ENCODE data around the gene VGLL3.
"Not testable (repeated sequence)": the region's sequence is repeated elsewhere in the genome, so short reads cannot be mapped to it uniquely, and the experiment has no call there.

The VGLL3 gene

GRCh38 chr3:86990734-86991481, at the start of gene VGLL3:
Gene VGLL3, minus strand, starts transcription at chr3:86991149. Its CDS starts 406 bp downstream, at chr3:86990743.
- peak; percentile 80 for DNase-seq (ENCODE audit: low spot score)

GRCh38 chr3:87037652-87038051, 46.7 kb upstream of the VGLL3 start:
- no peak for DNase-seq (ENCODE audit: low spot score)

GRCh38 chr3:87036671-87037070, 45.7 kb upstream of the VGLL3 start:
- no peak for DNase-seq (ENCODE audit: low spot score)

GRCh38 chr3:87035339-87035738, 44.4 kb upstream of the VGLL3 start:
- DNase-seq (ENCODE audit: low spot score): no peak

- no peak for DNase-seq (ENCODE audit: low spot score)
Measured at GRCh38 chr3:87033205-87033604, 42.3 kb upstream of the VGLL3 start.

- no peak for DNase-seq (ENCODE audit: low spot score)
Measured at GRCh38 chr3:87025661-87026645, 35.0 kb upstream of the VGLL3 start.

GRCh38 chr3:87017370-87017769, 26.4 kb upstream of the VGLL3 start:
- DNase-seq (ENCODE audit: low spot score): not testable (repeated sequence)

GRCh38 chr3:87009271-87009670, 18.3 kb upstream of the VGLL3 start:
- no peak for DNase-seq (ENCODE audit: low spot score)

GRCh38 chr3:87006844-87007439, 16.0 kb upstream of the VGLL3 start:
- peak; percentile 33 for DNase-seq (ENCODE audit: low spot score)

GRCh38 chr3:87004883-87005282, 13.9 kb upstream of the VGLL3 start:
- no peak for DNase-seq (ENCODE audit: low spot score)

- no peak for DNase-seq (ENCODE audit: low spot score)
Measured at GRCh38 chr3:87002346-87002745, 11.4 kb upstream of the VGLL3 start.

GRCh38 chr3:87001473-87002098, 10.6 kb upstream of the VGLL3 start:
- no peak for DNase-seq (ENCODE audit: low spot score)

- no peak for DNase-seq (ENCODE audit: low spot score)
Measured at GRCh38 chr3:87000940-87001339, 10.0 kb upstream of the VGLL3 start.

GRCh38 chr3:86998569-86998968, 7.6 kb upstream of the VGLL3 start:
- DNase-seq (ENCODE audit: low spot score): no peak

GRCh38 chr3:86996261-86996955, 5.5 kb upstream of the VGLL3 start:
- DNase-seq (ENCODE audit: low spot score): no peak

- peak; percentile 62 for DNase-seq (ENCODE audit: low spot score)
Measured at GRCh38 chr3:86995537-86995936, 4.6 kb upstream of the VGLL3 start.

- DNase-seq (ENCODE audit: low spot score): no peak
Measured at GRCh38 chr3:86993704-86994103, 2.8 kb upstream of the VGLL3 start.

- DNase-seq (ENCODE audit: low spot score): no peak
Measured at GRCh38 chr3:86991840-86992435, 989 bp upstream of the VGLL3 start.

- no peak for DNase-seq (ENCODE audit: low spot score)
Measured at GRCh38 chr3:86991482-86991815, 500 bp upstream of the VGLL3 start.

GRCh38 chr3:86990012-86990733, 776 bp downstream of the VGLL3 start:
- peak; percentile 19 for DNase-seq (ENCODE audit: low spot score)

- DNase-seq (ENCODE audit: low spot score): no peak
Measured at GRCh38 chr3:86989611-86990010, 1.3 kb downstream of the VGLL3 start.

All from AG08395 (cell line).